ENCODE measurements around the gene SPOCK1. TPM values are rescaled to one million over a fixed set of nuclear protein-coding genes. Genes with fewer than 3 reads are reported as not detected.

SPOCK1 gene
- total and polyA plus RNA-seq, 2 donors (not counting 3 experiments of a cell fraction or from before 2014, with no cell fraction given): 144 to 280 TPM

GRCh38 chr5:137318027-137318426 is 181.1 kb downstream of the SPOCK1 start:
- TF ChIP-seq MYC (IDR thresholded peaks at IDR 0.05; ENCODE audit: low read depth, low read length) (no peak), GATA2 (IDR thresholded peaks at IDR 0.05; ENCODE audit: insufficient read depth, insufficient read length, low read depth, low read length) (no peak), EZH2 (IDR thresholded peaks at IDR 0.05; ENCODE audit: borderline replicate concordance, low read depth, low read length, severe bottlenecking) (no peak), FOS (IDR thresholded peaks at IDR 0.05; ENCODE audit: borderline replicate concordance, insufficient read depth, low read length) (no peak), MAX (IDR thresholded peaks at IDR 0.05; ENCODE audit: insufficient read depth, insufficient read length) (no peak), CTCF (IDR thresholded peaks at IDR 0.05; ENCODE audit: extremely low read depth in 1 of 2, insufficient read depth in 1 of 2, low read depth in 1 of 2, low read length in 2 of 2) (no peak)
- DNase-seq (ENCODE audit: low read depth, low spot score) (no peak), FAIRE-seq (no peak)
- CTCF ChIA-PET: interaction anchor here (1.2 to 5.0 kb wide), 4 partner anchors 27 to 183 kb away, joined by 3 to 172 read pairs (median 5); no protein-coding TSS in a partner anchor
- no peak overlapping the region for H3K4me2 ChIP-seq (ENCODE audit: insufficient read depth, low read length)
- peaks cover 6% of the 10 kb centered on the region for H3K4me1 ChIP-seq (ENCODE audit: control insufficient read depth, extremely low read depth, insufficient read depth, low read length)
- POLR2A ChIA-PET: no interaction called here
- intact Hi-C loops (cut with micrococcal nuclease): no loop called here
- BruUV-seq (replicated peaks): no TSS peak
- no peaks in the 10 kb centered on the region for H3K36me3 ChIP-seq (ENCODE audit: control insufficient read depth in 2 of 2, extremely low read depth in 1 of 2, insufficient read depth in 2 of 2, low read length in 2 of 2)
- H3K27ac ChIP-seq (ENCODE audit: insufficient read depth, low read depth, low read length): no peak overlapping the region
- H3K27me3 ChIP-seq (ENCODE audit: control insufficient read depth in 2 of 2, insufficient read depth in 2 of 2, low read length in 2 of 2): no peaks in the 10 kb centered on the region
- H3K79me2 ChIP-seq (ENCODE audit: control insufficient read depth, insufficient read depth, low read length): peaks cover 39% of the 10 kb centered on the region
- no peak overlapping the region for H2AFZ ChIP-seq (ENCODE audit: low read depth, low read length)
- H3K9ac ChIP-seq (replicated peaks; ENCODE audit: extremely low read depth, insufficient read depth, low read length): no peak overlapping the region
- H3K4me3 ChIP-seq (replicated peaks in 1 of 3; ENCODE audit: insufficient read depth in 1 of 3, low read depth in 1 of 3, low read length in 3 of 3): no peak overlapping the region
- no peaks in the 10 kb centered on the region for H4K20me1 ChIP-seq (replicated peaks; ENCODE audit: control insufficient read depth, extremely low read depth, insufficient read depth, low read length)
- H3K9me1 ChIP-seq (replicated peaks; ENCODE audit: control insufficient read depth, extremely low read depth, insufficient read depth, low read length): no peaks in the 10 kb centered on the region
- dilution Hi-C loops (cut with MboI; ENCODE audit: extremely low pct_ligation_motif_present, low sequenced_read_pairs): no loop called here
- no peaks in the 10 kb centered on the region for H3K9me3 ChIP-seq (replicated peaks; ENCODE audit: control insufficient read depth, insufficient read depth, low read length)

All from endothelial cell of umbilical vein (primary cell).